GM19395 (cell line): Measurements from ENCODE around the gene OR13H1.
"Not testable (repeated sequence)": the region's sequence is repeated elsewhere in the genome, so short reads cannot be mapped to it uniquely, and the experiment has no call there.

ENCODE experiments used
- ATAC-seq: cut with Tn5 transposase; IDR thresholded peaks from one replicate; pipeline ENCODE4 v1.9.1; 2021; ENCODE audit warnings: mild to moderate bottlenecking, moderate library complexity; ENCODE audit not compliant: unreplicated experiment

Gene OR13H1, protein sequence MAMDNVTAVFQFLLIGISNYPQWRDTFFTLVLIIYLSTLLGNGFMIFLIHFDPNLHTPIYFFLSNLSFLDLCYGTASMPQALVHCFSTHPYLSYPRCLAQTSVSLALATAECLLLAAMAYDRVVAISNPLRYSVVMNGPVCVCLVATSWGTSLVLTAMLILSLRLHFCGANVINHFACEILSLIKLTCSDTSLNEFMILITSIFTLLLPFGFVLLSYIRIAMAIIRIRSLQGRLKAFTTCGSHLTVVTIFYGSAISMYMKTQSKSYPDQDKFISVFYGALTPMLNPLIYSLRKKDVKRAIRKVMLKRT

DNA sequence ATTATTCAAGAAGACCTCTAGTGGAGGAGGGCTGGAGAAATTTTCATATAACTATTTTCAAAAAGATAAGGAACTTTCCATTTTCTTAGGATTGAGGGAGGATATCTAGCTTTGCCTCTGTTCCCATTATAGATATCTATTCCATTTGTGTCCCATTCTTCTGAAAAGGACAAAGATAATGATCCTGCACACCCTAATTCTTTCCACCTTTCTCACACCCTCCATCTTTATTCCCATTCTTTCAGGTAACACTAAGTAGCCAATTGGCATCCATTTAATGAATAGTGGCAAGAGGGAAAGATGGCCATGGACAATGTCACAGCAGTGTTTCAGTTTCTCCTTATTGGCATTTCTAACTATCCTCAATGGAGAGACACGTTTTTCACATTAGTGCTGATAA lies at the start of gene OR13H1:
Gene OR13H1, plus strand, starts transcription at position 301 of the 400 bp plus-strand sequence. Its CDS starts 0 bp downstream, at position 301.
- ATAC-seq: no peak

DNA sequence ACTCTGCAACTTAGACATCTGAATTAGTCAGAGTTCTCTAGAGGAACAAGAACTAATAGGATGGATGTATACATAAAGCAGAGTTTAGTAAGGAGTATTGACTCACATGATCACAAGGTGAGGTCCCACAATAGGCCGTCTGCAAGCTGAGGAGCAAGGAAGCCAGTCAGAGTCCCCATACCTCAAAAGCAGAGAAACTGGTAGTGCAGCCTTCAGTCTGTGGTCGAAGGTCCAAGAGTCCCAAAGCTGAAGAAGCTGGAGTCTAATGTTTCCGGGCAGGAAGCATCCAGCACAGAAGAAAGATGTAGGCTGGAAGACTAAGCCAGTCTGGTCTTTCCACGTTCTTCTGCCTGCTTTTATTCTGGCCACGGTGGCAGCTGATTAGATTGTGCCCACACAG lies 42.3 kb upstream of the OR13H1 start:
- not testable (repeated sequence) for ATAC-seq

DNA sequence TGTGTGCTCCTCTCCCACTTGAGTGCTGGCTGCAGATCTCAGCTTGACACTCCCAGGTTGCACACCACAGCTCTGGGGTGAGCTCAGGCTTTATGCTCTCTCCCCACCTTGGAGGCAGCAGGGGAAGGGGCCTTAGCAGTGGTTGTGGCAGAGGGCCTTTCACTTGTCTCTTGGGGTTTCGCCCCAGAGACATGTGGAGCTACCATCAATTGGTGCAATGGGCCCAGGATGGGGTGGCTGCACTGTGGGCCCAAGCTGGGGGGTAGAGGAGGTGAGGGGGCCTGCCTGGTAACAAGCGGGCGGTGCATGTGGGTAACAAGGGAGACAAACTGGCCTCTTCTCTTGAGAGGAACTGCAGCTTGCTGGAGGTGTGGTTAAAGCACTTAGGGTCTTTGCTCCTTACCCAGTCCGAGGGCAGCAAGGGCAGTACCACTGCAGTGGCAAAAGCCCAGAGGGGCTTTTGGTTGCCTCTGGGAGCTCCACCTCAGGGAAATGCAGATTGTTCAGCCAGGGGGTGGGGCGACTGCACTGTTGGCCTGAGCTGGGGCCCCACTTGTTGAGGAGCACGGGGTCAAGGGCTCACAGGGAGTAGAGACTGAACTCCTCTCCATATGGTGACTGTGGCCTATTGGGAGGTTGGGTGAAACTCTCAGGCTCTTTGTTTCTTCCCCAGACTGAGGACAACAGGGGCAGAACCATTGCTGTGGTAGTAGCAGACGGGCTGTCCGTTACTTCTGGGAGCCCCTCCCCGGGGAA lies 30.5 kb upstream of the OR13H1 start:
- no peak for ATAC-seq

DNA sequence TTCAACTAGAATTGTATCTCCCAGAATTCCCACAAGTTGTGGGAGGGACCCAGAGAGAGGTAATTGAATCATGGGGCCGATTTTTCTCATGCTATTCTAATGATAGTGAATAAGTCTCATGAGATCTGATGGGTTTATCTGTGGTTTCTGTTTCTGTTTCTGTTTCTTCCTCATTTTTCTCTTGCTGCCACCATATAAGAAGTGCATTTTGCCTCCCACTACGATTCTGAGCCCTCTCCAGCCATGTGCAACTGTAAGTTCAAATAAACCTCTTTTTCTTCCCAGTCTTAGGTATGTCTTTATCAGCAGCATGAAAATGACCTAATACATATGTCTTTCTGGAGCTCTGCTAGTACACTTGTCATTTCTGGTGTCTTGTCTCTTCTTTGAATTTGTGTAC lies 22.1 kb upstream of the OR13H1 start:
- ATAC-seq: no peak

DNA sequence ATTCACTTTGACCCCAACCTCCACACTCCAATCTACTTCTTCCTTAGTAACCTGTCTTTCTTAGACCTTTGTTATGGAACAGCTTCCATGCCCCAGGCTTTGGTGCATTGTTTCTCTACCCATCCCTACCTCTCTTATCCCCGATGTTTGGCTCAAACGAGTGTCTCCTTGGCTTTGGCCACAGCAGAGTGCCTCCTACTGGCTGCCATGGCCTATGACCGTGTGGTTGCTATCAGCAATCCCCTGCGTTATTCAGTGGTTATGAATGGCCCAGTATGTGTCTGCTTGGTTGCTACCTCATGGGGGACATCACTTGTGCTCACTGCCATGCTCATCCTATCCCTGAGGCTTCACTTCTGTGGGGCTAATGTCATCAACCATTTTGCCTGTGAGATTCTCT lies 344 bp downstream of the OR13H1 start:
- no peak for ATAC-seq

DNA sequence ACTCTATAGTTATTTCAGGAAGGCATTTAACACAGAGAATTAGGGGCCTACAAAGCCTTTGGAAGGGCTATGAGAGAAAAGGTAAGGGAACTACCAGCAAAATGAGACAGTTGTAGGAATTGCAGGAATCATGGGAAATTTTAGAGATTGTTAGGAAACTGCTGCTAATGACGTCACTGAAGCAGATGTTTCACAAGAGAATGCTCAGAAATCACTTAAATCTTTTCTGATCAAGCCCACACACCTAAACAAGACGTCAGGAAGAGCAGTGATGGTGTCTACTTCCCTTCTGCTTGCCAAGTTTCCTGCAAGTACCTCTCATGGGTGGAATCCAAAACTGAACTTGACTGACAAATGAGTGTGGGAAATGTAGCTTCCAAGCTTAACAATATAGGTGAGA lies 5.1 kb downstream of the OR13H1 start:
- no peak for ATAC-seq

DNA sequence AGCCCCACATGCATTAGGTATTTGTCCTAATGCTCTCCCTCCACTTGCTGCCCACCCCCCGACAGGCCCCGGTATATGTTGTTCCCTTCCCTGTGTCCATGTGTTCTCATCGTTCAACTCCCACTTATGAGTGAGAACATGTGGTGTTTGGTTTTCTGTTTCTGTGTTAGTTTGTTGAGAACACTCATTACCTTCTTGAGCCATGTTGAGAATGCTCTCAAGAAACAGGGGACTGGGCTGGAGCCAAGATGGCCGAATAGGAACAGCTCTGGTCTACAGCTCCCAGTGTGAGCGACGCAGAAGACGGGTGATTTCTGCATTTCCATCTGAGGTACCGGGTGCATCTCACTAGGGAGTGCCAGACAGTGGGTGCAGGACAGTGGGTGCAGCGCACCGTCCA lies 8.6 kb downstream of the OR13H1 start:
- ATAC-seq: not testable (repeated sequence)

DNA sequence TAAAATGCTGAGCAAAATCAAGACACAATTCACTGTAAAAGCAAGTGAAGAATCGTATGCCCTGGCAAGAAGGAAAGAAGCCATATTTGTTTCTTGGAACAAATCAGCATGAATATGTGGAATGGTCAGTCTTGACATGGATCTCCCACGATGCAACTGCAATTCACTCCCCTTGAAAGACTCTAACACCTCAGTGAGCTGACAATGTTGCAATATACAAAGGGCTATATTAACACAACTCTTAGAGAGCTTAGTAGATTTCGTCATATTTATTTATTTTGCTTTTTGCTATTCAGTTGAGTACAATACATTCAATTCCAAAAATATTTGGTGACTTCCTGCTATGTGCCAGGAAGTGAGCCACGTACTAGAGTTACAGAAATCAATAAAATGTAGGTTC lies 14.7 kb downstream of the OR13H1 start:
- ATAC-seq: no peak

DNA sequence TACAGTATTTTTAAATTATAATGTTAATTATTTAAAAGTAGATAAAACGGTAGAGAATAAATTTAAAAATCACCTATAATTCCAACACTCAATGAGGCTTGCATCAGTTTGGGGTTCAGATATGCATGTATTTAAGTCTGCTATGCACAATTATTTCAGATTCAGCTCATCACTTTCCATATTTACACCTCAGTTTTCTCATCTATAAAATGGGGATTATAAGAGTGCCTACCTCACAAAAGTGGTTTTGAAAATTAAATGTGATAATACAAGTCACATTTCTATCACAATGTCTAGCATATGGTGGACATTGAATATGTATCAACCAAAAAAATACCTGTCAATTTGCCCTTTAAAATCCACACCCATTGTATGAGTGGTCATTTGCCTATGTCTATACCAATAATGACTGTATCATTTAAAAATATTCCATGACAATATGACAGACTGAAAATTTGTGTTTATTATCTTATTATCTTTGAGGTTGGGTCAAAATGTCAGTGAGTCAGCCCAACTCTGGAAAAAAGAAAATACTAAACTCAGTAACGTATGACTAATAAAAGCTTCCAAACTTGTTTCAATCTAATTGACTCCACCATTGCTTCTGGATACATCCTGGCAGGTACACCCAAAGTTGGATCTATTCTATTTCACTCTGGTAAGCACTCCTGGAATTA lies 20.8 kb downstream of the OR13H1 start:
- ATAC-seq: no peak

DNA sequence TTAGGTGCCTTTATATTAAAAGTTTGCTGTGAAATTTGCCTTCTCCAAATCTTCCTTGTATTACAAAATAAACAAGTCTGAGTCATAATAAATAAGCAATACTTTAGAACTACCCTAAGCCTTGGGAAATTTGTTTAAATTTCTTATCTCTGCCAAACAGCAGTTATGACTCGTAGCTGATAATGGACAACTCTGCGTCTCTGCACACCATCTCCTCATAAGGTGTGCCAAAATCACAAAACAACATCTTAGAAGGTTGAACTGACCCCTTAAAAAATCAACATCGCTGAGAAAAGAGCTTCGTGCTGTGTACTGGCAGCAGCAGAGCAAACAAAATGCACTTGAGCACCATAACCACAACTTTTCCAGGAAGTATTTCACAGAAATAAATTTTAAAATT lies 22.0 kb downstream of the OR13H1 start:
- no peak for ATAC-seq

DNA sequence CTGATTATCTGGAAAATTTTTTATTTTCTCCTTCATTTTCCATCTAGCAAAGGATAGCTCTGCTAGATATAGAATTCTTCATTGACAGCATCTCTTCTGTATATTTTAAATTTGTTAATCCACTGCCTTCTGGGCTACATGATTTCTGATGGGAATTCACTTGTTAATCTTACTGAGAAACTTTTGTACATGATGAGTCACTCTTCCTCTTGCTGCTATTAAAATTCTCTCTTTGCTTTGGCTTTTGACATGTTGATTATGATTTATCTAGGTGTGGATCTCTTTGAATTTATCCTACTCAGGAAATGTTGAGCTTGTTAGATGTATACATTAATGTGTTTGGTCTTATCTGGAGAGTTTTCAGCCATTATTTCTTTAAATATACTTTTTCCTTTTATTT lies 27.5 kb downstream of the OR13H1 start:
- ATAC-seq: no peak

DNA sequence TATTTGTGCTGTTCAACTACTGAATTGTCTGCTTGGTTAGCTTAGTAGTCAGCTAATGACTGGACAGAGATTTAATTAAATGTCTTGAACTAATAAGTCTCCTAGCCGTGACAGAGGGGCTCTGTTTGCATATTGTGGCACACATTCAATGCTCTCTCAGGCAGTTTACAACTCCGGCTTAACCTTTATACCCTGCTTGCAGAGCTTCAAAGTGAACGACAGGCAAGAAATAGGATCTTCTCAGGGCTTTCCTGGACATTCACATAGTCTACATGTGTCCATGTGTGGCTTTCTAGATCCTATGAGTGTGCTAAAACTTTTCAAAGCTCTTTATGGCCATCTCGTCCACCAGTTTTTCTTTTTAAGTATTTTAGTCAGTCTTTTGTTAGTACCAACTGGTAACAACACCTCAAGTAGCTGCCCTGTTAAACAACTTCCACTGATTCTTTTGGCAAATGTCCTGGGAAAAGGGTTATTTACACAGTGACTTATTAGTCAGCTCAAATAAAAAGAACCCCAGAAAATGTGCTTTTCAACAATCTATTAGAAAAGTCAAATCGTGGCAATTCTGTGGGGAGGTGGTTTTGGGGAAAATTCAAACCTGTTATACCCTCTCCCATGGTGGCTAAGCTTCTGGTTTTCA lies 28.6 kb downstream of the OR13H1 start:
- no peak for ATAC-seq

DNA sequence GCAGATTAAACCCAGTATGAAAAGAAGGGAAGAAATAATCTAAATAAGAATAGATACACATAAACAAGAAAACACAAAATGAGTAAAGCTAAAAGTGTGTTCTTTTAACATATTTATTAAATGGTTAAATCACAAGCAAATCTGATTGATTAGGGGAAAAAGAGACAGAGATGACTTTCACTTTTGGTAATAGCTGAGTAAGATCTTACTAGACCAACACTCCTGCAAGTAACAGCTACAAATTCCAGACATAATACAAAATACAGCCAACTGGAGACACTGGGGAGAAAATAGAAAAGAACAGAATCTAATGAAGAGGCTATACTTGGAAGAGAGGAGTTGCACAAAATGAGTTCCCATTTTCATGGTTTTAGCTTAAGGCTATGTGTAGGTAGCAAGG lies 33.5 kb downstream of the OR13H1 start:
- ATAC-seq: no peak

DNA sequence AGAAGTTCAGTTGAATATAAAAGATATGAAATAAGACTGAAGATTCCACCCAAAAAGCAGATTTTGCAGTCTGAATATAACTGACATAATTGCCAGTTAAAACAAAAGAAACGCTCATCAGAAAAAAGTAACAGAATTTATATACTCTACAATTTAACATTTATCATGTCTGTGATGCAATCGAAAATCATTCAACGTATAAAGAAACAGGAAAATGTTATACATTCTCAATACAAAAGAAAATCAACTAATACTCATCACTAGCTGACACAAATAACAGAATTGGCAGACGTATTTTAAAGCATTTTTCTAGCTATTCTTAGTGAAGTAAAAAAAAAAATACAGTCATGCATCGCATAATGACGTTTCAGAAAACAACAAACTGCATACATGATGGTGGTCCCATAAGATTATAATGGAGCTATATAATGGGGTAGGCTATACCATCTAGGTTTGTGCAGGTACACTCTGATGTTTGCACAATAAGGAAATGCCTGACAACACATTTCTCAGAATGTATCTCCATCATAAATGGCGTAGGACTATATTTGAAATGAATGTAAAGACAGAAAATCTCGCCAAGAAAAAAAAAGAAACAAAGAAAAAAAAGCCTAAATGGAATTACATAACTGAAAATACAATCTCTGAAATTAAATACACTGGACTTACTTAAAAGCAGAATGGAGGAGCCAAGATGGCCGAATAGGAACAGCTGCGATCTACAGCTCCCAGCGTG lies 34.3 kb downstream of the OR13H1 start:
- no peak for ATAC-seq

DNA sequence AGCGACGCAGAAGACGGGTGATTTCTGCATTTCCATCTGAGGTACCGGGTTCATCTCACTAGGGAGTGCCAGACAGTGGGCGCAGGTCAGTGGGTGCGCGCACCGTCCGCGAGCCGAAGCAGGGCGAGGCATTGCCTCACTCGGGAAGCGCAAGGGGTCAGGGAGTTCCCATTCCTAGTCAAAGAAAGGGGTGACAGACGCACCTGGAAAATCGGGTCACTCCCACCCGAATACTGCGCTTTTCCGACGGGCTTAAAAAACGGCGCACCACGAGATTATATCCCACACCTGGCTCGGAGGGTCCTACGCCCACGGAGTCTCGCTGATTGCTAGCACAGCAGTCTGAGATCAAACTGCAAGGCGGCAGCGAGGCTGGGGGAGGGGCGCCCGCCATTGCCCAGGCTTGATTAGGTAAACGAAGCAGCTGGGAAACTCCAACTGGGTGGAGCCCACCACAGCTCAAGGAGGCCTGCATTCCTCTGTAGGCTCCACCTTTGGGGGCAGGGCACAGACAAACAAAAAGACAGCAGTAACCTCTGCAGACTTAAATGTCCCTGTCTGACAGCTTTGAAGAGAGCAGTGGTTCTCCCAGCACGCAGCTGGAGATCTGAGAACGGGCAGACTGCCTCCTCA lies 35.0 kb downstream of the OR13H1 start:
- ATAC-seq: not testable (repeated sequence)

DNA sequence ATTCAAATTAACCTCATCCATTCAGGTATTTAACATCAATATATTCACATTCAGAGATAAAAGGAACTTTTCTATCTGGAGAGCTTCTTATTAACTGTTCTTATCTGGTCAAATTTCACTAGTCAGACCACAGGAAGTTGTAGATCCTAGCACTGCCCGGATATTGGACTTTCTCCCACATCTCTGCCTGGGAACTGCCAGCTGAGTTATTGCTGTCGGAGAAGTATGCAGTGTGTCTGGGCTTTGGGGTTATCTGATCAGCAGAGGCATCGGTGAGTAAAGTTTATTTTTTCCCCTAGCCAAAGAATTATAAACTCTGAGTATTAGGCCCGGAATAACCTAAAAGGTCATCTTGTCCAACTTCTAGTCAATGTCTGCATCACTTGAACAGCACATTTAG lies 45.1 kb downstream of the OR13H1 start:
- no peak for ATAC-seq
